Rectal smooth muscle tissue (tissue), 1 donor: ENCODE data around the gene CDC42SE1.

ENCODE experiments used
- H3K27ac ChIP-seq: one replicate; pipeline ENCODE4 v1.7.0; 2013; ENCODE audit warnings: low read depth, low read length, inconsistent platforms
- H3K27me3 ChIP-seq: one replicate; pipeline ENCODE4 v1.7.0; 2013; ENCODE audit warnings: low read length; ENCODE audit not compliant: control insufficient read depth, insufficient read depth
- H3K36me3 ChIP-seq: one replicate; pipeline ENCODE4 v1.7.0; 2013; ENCODE audit warnings: low read length; ENCODE audit not compliant: control insufficient read depth, insufficient read depth
- H3K4me1 ChIP-seq: one replicate; pipeline ENCODE4 v1.7.0; 2013; ENCODE audit warnings: low read length; ENCODE audit not compliant: control insufficient read depth, insufficient read depth
- H3K4me3 ChIP-seq: one replicate; pipeline ENCODE4 v1.7.0; 2013; ENCODE audit warnings: low read length
- H3K9ac ChIP-seq: one replicate; pipeline ENCODE4 v1.7.0; 2013; ENCODE audit warnings: low read length

CDC42SE1 gene

DNA sequence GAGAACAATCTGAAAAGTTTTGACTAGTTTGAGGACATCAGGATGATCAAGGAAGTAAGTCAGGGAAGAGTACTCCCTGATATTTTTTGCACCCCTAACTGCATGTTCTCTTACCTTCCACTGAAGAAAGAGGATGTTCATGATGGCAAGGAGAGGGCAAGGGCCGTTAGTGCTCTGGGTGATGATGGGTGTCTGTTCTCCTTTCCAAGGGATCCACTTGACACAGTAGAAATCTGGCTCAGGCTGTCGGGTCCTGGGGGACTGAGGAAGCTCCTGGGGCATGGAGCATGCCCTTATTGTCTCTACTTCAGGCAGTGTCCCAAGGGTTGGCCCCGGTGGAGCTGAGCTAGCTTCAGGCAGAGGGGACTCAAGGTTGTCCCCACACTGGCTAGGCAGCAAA, 57.4 kb downstream of the CDC42SE1 start:
- H3K36me3 ChIP-seq: peaks cover 21% of the 10 kb centered on the region

DNA sequence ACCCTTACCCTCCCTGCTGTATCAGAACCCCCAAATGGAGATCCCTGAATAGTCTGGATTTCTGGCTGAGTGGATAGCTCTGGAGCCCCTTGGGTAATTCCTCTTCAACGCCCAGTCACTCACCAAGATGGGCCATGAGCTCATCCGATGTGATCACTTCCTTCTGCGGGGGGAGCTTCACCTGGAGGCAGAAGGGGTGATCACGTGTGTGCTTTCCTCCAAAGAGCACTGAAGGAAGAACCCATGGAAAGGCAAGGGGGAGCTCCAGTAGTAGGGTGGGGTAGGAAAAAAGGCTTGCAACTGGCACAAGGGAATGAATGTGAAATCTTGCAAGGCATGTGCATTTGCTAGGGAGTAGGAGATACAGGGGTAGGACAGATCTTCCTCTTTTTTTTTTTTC, 57.8 kb downstream of the CDC42SE1 start:
- Histone ChIP-seq H3K9ac (no peak overlapping the region), H3K4me1 (peaks cover 3% of the 10 kb centered on the region), H3K36me3 (peaks cover 21% of the 10 kb centered on the region), H3K4me3 (no peak overlapping the region), H3K27me3 (no peaks in the 10 kb centered on the region), H3K27ac (no peak overlapping the region)

More for the DNA sequence above, 57.4 kb downstream of the CDC42SE1 start:
- Histone ChIP-seq H3K4me3 (no peak overlapping the region), H3K27ac (no peak overlapping the region), H3K4me1 (peaks cover 6% of the 10 kb centered on the region), H3K9ac (no peak overlapping the region), H3K27me3 (no peaks in the 10 kb centered on the region)
